Activated CD4-positive, alpha-beta T cell treated with anti-CD3 and anti-CD28 coated beads for 1 hour (primary cell): ENCODE measurements around the gene CCL27.
A peak's percentile ranks its signal among the peaks of the same experiment; 100 is the strongest.
"Not testable (repeated sequence)": the region's sequence is repeated elsewhere in the genome, so short reads cannot be mapped to it uniquely, and the experiment has no call there.

Source experiments
- DNase-seq: peaks from one replicate; pipeline ENCODE4 v3.0.0-alpha.2; 2020

CCL27 gene

DNA sequence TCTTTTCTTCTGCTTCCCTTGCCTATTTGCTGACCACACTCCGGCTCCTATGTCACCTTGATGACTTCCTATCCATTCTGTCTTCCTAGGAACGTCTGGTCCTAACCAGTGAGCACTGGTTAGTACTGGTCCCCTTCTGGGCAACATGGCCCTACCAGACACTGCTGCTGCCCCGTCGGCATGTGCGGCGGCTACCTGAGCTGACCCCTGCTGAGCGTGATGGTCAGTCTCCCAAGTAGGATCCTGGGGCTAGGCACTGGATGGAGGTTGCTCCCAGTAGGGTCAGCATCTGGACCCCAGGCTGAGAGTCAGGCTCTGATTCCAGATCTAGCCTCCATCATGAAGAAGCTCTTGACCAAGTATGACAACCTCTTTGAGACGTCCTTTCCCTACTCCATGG is 13.8 kb downstream of the CCL27 start:
- no peak for DNase-seq

DNA sequence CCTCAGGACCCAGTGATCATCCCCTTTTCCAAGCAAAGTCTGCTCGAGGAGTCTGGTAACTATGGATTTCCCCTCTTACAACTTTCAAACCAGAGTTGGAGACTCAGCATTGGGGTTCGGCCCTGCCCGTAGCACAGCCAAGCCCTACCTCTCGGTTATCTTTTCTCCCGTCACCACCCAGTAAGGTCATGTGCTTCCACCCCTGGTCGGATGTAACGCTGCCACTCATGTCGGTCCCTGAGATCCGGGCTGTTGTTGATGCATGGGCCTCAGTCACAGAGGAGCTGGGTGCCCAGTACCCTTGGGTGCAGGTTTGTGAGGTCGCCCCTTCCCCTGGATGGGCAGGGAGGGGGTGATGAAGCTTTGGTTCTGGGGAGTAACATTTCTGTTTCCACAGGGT is 14.8 kb downstream of the CCL27 start:
- no peak for DNase-seq

DNA sequence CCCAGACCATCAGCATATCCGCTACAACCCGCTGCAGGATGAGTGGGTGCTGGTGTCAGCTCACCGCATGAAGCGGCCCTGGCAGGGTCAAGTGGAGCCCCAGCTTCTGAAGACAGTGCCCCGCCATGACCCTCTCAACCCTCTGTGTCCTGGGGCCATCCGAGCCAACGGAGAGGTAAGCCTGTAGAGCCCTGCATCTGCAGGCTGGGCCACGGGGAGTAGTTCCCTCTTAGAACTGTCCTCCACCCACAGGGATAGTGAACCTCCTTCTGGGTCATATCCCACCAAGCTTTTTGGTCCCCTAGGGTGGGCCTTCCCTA is 15.4 kb downstream of the CCL27 start:
- DNase-seq: no peak

- DNase-seq: peak; percentile 94
These were observed 16.0 kb downstream of the CCL27 start, which contains the start of gene GALT for GRCh38 chr9:34646211-34647083. TSS of gene GALT (plus strand) at chr9:34646675. CDS start at chr9:34646705, 30 bp downstream.

DNA sequence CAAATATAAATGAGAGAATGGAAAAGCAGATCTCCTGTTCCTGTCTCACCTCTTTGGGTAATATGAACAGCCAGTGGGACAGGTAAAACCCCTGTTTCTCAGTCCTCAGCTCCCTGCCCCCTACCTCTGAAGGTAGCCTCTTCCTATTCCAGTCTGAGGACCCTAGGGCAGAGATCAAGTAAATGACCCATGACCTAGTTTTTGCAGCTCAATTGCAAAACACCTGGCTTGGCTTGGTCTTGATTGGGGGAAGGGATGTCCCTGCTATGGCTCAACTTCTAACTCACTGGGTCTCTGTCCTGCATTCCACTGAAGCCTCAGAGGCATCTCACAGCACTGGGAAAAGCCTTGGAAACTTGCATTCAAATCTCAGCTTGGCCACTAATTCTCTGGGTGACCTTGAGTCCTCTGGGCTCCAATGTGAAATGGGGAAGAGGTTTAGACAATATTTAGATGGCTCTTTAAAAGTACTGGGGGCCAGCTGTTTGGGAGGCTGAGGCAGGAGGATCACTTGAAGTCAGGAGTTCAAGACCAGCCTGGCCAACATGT is 17.6 kb downstream of the CCL27 start:
- no peak for DNase-seq

DNA sequence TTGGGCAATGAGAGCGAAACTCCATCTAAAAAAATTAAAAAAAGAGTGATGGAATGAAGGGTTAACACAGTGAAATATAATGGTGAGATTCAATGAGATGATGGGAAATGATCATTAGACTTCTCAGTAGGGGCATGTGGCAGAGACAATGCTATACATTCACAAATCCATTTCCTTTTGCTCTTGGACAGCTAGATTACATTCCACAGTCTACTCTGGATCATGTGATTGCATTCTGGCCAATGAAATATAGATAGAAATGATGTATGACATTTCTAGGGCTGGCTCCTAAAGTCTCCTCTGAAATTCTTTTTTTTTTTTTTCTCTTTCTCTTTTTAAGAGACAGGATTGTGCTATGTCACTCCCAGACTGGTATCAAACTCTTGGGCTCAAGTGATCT is 19.8 kb downstream of the CCL27 start:
- DNase-seq: no peak

- DNase-seq: not testable (repeated sequence)
These were observed 23.1 kb downstream of the CCL27 start for GRCh38 chr9:34639322-34639721.

DNA sequence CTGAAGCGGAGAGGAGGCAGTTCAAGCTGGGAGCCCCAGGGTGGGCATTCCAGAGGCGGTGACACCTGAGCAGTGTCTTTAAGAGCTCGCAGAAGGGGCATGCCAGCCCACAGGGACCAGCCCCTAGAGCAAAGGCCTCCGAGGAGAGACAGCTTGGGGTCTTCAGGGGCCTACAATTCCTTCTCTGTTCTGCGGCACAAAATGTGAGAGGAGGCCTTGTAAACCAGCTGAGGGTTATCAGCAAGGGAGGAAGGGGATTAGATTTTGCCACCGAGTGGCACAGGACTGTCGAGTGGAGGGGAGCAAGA is 24.4 kb downstream of the CCL27 start:
- DNase-seq: no peak

GRCh38 chr9:34637356-34638137 is 24.9 kb downstream of the CCL27 start, which contains the start of gene SIGMAR1:
TSS of gene SIGMAR1 (minus strand) at chr9:34637787. CDS start at chr9:34637697, 90 bp downstream.
- peak; percentile 89 for DNase-seq

- no peak for DNase-seq
These were observed 25.6 kb downstream of the CCL27 start for GRCh38 chr9:34636791-34637355.

GRCh38 chr9:34635556-34635955 is 26.9 kb downstream of the CCL27 start:
- DNase-seq: no peak

- DNase-seq: no peak
These were observed 27.8 kb downstream of the CCL27 start for GRCh38 chr9:34634551-34635248.

- peak; percentile 61 for DNase-seq
These were observed 28.5 kb downstream of the CCL27 start for GRCh38 chr9:34633851-34634550.

- DNase-seq: no peak
These were observed 29.3 kb downstream of the CCL27 start for GRCh38 chr9:34633166-34633565.

DNA sequence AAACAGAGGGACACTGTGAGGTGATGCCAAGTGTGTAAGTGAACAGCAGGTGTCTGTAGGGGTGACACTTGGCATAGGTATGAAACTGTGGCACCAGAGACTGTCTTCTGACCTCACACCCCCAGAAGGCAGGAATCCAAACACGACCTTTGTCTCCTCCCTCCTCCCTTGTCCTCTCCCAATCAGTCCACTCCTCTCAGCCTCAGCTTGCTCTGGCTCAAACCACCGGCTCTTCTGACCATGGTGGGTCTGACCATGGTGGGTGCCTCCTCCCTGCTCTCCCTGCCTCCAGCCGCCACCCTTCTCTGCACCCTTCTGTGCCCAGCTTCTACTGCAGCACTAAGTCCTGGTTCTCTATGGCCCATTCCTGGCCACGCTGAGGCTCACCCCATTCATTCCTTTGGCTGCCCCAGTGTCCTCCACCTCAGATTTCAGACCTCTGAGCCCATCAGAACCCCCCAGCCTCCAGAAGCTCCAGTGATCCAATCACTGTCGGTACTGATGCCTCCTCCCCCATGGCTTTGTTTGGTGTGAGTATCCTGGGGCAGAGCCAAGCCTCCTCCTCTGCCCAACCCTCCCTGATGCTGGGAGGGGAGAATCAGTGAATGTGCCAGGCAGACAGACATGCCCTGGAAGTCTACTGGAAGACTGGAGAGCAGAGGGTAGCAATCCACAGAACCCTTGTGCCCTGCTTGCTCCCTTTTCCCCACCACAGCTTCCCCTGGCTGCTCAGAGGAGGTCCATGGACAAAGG is 31.9 kb downstream of the CCL27 start:
- no peak for DNase-seq

DNA sequence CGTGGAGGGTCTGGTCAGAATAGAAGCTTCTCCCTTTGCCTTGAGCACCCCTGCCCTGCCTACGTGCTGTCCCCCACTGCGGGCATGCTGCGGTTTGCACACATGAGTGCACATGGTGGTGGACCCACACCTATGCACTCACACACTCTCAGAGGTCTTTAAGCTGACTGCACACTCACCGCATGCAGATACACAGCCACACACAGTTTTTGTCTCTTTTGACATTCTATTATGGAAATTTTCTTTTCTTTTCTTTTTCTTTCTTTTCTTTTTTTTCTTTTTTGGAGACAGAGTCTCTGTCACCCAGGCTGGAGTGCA is 33.0 kb downstream of the CCL27 start:
- no peak for DNase-seq

DNA sequence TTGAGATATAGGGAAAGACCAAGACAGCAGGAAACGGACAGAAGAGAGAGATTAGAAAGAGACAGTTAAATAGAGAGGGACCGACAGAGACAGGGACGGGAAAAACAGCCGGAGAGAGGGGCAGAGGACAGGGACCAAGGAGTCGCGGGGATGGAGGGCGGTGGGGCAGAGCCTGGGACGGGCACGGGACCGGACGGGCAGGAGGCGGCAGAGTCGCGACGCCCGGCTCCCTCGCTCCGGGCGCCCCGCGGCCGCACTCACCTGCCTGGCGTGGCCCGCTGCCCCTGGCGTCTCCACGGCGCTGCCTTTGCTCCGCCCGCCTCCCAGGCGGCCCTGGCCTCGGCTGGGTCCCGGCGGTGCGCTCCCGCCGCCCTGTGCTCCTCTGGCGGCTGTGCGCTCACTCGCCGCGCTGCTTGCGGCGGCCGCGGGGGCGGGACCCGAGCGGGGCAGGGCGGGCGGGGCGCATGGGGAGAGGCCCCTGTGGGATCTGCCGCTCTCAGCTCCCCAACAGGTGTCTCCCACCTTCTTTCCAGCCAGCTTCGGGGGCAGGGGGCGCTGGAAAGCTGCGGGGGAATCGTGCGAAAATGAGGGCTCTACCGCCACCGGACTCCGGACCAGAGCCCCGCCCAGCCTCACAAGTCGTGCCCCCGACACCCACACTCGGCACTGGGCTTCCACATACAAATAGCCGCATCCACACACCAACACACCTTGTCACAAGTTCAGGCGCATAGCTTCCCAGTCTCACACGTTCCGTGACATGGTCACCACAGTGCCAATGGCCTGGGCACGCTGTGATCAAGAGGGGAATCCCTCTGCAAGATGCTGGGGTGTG is 33.6 kb downstream of the CCL27 start, which contains the start of gene ARID3C:
TSS of gene ARID3C (minus strand) at position 411 of the 835 bp plus-strand sequence. CDS start 1,052 bp downstream, outside the sequence.
- DNase-seq: no peak

DNA sequence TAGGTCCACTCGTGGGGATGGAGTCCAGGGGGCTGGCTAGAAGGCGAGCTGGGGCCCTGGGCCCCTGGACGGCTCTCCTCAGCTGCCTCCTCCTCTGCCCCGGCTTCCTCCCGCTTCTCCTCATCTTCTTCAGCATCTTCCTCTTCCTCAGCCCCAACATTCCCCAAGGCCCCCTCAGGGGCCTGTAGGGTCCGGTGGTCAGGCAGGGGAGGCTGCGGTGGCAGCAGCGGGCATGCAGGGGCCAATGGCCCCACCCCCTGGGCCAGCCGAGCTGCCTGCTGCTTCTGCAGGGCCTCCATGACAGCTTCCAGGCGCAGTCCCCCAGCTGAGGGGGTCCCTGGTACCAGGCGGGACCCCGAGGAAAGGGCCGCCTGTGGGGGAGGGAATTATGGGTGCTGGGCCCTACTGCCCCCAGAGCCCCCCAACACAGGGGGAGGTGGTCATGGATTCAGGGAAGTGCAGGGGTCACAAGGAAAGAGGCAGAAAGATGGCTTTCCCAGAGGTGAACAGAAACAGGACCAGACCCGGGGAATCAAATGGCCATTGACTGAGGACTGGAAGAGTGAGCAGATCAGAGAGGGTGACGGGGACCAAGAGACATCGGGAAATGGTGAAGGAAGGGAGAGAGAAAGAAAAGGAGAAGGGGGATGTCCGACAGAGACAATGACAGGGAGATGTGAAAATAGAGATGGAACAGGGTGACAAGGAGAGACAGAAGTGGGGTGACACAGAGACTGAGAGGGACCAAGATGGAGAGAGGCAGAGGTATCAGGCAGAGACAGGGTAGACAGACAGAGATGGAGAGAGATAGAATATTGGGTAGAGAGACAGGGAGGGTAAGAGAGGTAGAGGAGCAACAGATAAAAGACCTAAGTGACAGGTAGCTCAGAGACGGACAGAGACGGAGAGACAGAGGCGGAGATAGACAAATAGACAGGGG is 34.5 kb downstream of the CCL27 start:
- DNase-seq: no peak

GRCh38 chr9:34625186-34625486 is 37.3 kb downstream of the CCL27 start:
- DNase-seq: no peak
